Progenitor cell of endocrine pancreas (in vitro differentiated cells): ENCODE data around the gene SECISBP2. TPM values are rescaled to one million over a fixed set of nuclear protein-coding genes. Genes with fewer than 3 reads are reported as not detected.

Experiments
- DNase-seq: peaks from one replicate; pipeline ENCODE4 v3.0.0; 2021; ENCODE audit warnings: low spot score; ENCODE audit not compliant: unreplicated experiment
- H3K27ac Mint-ChIP-seq: 2 replicates; pipeline ENCODE4 v1.8.0; 2021; ENCODE audit warnings: mild to moderate bottlenecking, moderate library complexity, mixed read lengths
- H3K27me3 Mint-ChIP-seq: 2 replicates; pipeline ENCODE4 v1.8.0; 2021; ENCODE audit warnings: mixed read lengths
- H3K36me3 Mint-ChIP-seq: 2 replicates; pipeline ENCODE4 v1.8.0; 2022; ENCODE audit warnings: mixed read lengths; ENCODE audit not compliant: insufficient read depth
- H3K4me1 Mint-ChIP-seq: 2 replicates; pipeline ENCODE4 v1.8.0; 2021; ENCODE audit warnings: low read depth, mixed read lengths
- H3K4me3 Mint-ChIP-seq: 2 replicates; pipeline ENCODE4 v1.8.0; 2021; ENCODE audit warnings: low read depth, mild to moderate bottlenecking, moderate library complexity, mixed read lengths
- H3K9me3 Mint-ChIP-seq: 2 replicates; pipeline ENCODE4 v1.8.0; 2021; ENCODE audit warnings: low read depth, mixed read lengths
- total RNA-seq: library from RNA; stranded (reverse); gene quantifications from 2 replicates; pipeline ENCODE4 v1.2.1, GENCODE V29; 2021
- TF ChIP-seq, protein P1 (sequence below): fragments of 200-600 bp; sonication (generic); IDR thresholded peaks from one replicate; pipeline ENCODE4 v1.5.0; 2021; ENCODE audit warnings: antibody characterized with exemption, mild to moderate bottlenecking; ENCODE audit not compliant: unreplicated experiment

The SECISBP2 gene
- total RNA-seq, 1 donor from 2014 or later, result 73.5 TPM

DNA sequence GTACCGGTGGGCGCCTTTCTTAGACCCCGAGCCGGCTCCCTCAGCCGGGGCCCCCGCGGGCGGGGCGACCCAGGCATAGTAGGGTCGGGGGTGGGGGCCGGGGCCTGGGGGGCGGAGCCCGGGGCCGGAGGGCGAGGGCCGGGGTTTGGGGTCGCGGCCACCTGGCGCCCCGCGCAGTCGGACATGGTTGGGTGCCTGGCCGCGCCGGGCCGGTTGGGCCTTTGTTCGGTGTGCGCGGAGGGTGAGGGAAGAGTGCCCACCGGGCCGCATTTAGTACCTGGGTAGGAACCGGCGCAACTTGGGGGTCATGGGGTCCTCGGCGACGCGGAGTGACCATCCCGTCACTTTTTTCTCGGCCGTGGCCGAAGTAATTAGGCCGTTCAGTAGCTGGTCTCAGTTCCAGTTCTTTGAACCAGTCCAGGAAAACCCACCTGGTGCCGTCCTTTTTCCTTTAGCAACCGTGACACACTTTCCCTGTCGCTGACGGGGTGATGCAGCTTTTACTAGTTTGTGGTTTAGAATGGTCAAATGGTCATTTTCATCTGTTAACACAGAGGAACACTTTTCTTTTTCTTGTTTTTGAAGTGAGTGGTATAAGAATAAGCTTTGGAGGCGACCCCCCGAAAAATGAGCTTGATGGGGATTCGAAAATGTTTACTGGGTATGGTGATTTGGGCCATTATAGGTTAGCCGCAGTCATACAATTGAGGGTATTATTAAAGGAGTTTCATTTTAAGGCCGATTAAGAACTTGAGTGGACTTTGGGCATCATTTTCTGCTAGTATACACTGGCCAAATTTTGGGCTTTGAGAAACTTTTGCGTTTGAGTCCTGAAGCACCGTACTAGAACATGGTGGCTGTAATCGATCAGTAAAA, 6.7 kb upstream of the SECISBP2 start:
- Mint-ChIP-seq H3K27ac (peak overlapping the region; percentile 100), H3K4me1 (peaks cover 32% of the 10 kb centered on the region), H3K27me3 (no peaks in the 10 kb centered on the region), H3K9me3 (no peaks in the 10 kb centered on the region), H3K4me3 (peak overlapping the region; percentile 97), H3K36me3 (peaks cover 5% of the 10 kb centered on the region)
- peak; percentile 37 for DNase-seq
- TF ChIP-seq, protein P1, sequence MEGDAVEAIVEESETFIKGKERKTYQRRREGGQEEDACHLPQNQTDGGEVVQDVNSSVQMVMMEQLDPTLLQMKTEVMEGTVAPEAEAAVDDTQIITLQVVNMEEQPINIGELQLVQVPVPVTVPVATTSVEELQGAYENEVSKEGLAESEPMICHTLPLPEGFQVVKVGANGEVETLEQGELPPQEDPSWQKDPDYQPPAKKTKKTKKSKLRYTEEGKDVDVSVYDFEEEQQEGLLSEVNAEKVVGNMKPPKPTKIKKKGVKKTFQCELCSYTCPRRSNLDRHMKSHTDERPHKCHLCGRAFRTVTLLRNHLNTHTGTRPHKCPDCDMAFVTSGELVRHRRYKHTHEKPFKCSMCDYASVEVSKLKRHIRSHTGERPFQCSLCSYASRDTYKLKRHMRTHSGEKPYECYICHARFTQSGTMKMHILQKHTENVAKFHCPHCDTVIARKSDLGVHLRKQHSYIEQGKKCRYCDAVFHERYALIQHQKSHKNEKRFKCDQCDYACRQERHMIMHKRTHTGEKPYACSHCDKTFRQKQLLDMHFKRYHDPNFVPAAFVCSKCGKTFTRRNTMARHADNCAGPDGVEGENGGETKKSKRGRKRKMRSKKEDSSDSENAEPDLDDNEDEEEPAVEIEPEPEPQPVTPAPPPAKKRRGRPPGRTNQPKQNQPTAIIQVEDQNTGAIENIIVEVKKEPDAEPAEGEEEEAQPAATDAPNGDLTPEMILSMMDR, result no peak

DNA sequence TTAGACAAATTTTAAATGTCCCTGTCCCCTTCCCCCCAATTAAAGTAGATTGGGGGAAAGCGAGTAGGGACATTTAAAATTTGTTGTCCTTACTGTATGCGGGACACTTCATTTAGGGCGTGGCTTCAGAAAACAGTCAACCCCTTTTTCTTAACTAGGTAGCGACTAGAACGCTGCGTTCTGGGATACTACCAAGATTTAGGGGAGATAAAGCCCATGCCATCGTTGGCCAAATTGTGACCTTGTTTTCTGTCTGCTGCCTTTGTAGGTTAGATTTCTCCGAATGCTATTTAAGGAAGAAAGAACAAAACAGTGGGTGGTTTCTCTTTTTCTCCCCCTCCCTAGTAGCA, 6.1 kb upstream of the SECISBP2 start:
- TF ChIP-seq, protein P1, result no peak
- Mint-ChIP-seq H3K27ac (peak overlapping the region; percentile 94), H3K4me1 (peaks cover 32% of the 10 kb centered on the region), H3K27me3 (no peaks in the 10 kb centered on the region), H3K36me3 (peaks cover 8% of the 10 kb centered on the region), H3K4me3 (peak overlapping the region; percentile 97), H3K9me3 (no peaks in the 10 kb centered on the region)
- DNase-seq, result no peak

DNA sequence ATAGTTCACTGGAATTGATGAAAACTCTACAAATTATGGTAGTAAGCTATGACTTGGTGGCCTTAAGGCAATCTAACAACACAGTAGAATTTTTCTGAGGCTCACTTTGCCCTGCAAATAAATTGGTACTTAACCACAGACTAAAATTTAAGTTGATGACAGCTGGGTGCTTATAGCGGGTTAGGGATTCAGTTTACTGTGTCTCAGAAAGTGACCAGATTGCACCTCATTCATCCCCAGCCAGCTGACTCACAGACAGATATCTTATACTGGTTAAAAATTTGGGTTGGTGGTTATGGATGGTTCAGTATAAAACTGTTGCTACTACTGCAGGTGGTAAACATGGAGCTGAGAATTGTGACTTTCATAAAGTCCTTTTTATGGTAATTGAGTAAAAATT, 4.5 kb upstream of the SECISBP2 start:
- DNase-seq, result no peak
- Mint-ChIP-seq H3K27ac (peak overlapping the region; percentile 76), H3K4me3 (peak overlapping the region; percentile 97), H3K36me3 (peaks cover 12% of the 10 kb centered on the region), H3K4me1 (peaks cover 35% of the 10 kb centered on the region), H3K27me3 (no peaks in the 10 kb centered on the region), H3K9me3 (no peaks in the 10 kb centered on the region)
- TF ChIP-seq, protein P1, result no peak

DNA sequence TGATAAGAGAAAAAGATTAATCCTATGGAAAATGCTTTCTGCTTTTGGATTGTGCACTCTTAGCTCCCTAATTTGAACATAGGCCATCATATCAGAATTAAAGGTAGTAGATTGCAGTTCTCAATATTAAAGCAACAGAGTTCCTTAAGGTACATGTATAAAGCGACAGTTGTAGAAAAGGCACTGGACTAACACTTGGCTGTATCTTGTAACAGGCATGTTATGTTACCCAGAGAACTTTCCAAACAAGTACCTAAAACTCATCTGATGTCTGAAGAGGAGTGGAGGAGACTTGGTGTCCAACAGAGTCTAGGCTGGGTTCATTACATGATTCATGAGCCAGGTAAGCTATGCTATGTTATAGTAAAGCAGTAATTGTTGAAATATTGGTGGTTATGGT, 3.3 kb upstream of the SECISBP2 start:
- peaks cover 36% of the 10 kb centered on the region for H3K4me1 Mint-ChIP-seq
- no peak for DNase-seq
- no peak overlapping the region for H3K4me3 Mint-ChIP-seq
- peak overlapping the region; percentile 71 for H3K27ac Mint-ChIP-seq
- TF ChIP-seq, protein P1, result no peak
- H3K27me3 Mint-ChIP-seq, result no peaks in the 10 kb centered on the region
- H3K9me3 Mint-ChIP-seq, result no peaks in the 10 kb centered on the region
- H3K36me3 Mint-ChIP-seq, result peaks cover 12% of the 10 kb centered on the region

DNA sequence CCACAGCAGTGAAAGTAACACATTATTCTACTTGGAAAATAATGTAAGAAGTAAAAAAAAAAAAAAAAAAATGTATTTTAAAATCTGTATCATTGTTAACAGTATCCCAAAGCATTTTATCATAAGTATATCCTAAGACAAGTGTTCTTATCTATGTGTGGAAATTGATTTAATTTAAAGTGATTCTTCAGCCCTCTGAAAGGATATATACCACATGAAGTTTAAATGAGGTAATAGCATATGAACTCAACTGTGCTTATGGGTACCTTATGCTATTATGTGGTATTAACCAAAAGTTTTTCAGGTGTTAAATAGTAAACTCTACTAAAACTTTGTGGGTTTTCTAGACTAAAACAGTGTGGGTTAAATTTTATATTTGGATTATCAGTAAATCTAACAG, 2.8 kb upstream of the SECISBP2 start:
- Mint-ChIP-seq H3K9me3 (no peaks in the 10 kb centered on the region), H3K27ac (no peak overlapping the region), H3K27me3 (no peaks in the 10 kb centered on the region), H3K36me3 (peaks cover 12% of the 10 kb centered on the region), H3K4me1 (peaks cover 37% of the 10 kb centered on the region), H3K4me3 (no peak overlapping the region)
- TF ChIP-seq, protein P1, result no peak
- no peak for DNase-seq
